ENCODE measurements around the gene XRCC3.

XRCC3 gene

GRCh38 chr14:103715052-103716000, at the start of gene XRCC3, which contains the start of gene ZFYVE21:
XRCC3 (minus strand) TSS chr14:103715451; CDS start chr14:103711087, 4,364 bp downstream.
ZFYVE21 (plus strand) TSS chr14:103715810; CDS start chr14:103715842, 32 bp downstream.
- DNase-seq = peak; percentile 100

GRCh38 chr14:103763730-103764488, 48.7 kb upstream of the XRCC3 start:
- no peak for DNase-seq

- DNase-seq = no peak
Observed at GRCh38 chr14:103762541-103762940, 47.3 kb upstream of the XRCC3 start.

- DNase-seq = no peak
Observed at GRCh38 chr14:103762036-103762435, 46.8 kb upstream of the XRCC3 start.

- no peak for DNase-seq
Observed at GRCh38 chr14:103758059-103758776, 43.0 kb upstream of the XRCC3 start.

- no peak for DNase-seq
Observed at GRCh38 chr14:103755060-103755459, 39.8 kb upstream of the XRCC3 start.

- no peak for DNase-seq
Observed at GRCh38 chr14:103753774-103754173, 38.5 kb upstream of the XRCC3 start.

GRCh38 chr14:103749860-103750259, 34.6 kb upstream of the XRCC3 start:
- no peak for DNase-seq

GRCh38 chr14:103749452-103749851, 34.2 kb upstream of the XRCC3 start:
- no peak for DNase-seq

- peak; percentile 72 for DNase-seq
Observed at GRCh38 chr14:103748534-103748857, 33.2 kb upstream of the XRCC3 start.

- DNase-seq = no peak
Observed at GRCh38 chr14:103746701-103747100, 31.4 kb upstream of the XRCC3 start.

GRCh38 chr14:103745424-103745823, 30.2 kb upstream of the XRCC3 start:
- no peak for DNase-seq

GRCh38 chr14:103744621-103745395, 29.6 kb upstream of the XRCC3 start:
- DNase-seq = no peak

GRCh38 chr14:103743691-103744090, 28.4 kb upstream of the XRCC3 start:
- DNase-seq = no peak

GRCh38 chr14:103742499-103743255, 27.4 kb upstream of the XRCC3 start:
- no peak for DNase-seq

- no peak for DNase-seq
Observed at GRCh38 chr14:103741876-103742275, 26.6 kb upstream of the XRCC3 start.

GRCh38 chr14:103740991-103741689, 25.9 kb upstream of the XRCC3 start:
- DNase-seq = no peak

- DNase-seq = no peak
Observed at GRCh38 chr14:103739793-103740501, 24.7 kb upstream of the XRCC3 start.

GRCh38 chr14:103739466-103739792, 24.2 kb upstream of the XRCC3 start:
- no peak for DNase-seq

- no peak for DNase-seq
Observed at GRCh38 chr14:103738701-103739451, 23.6 kb upstream of the XRCC3 start.
